ENCODE results near the gene PTS. TPM values are rescaled to one million over a fixed set of nuclear protein-coding genes. Genes with fewer than 3 reads are reported as not detected.

PTS gene
- polyA plus RNA-seq, 5 donors: 33.9 to 47.8 (median 40.3) TPM

- DNase-seq: no peak
Observed at GRCh38 chr11:112255067-112255720, 29.0 kb downstream of the PTS start.

GRCh38 chr11:112260490-112260889 is 34.3 kb downstream of the PTS start, which contains the start of gene PLET1:
Gene PLET1 (minus strand): TSS chr11:112260860. CDS start chr11:112260589, 271 bp downstream.
- DNase-seq: no peak

- no peak for DNase-seq
Observed at GRCh38 chr11:112265659-112266409, 39.6 kb downstream of the PTS start.

GRCh38 chr11:112266410-112266778 is 40.2 kb downstream of the PTS start:
- no peak for DNase-seq

GRCh38 chr11:112267188-112267591 is 41.0 kb downstream of the PTS start:
- no peak for DNase-seq

- no peak for DNase-seq
Observed at GRCh38 chr11:112268406-112268805, 42.2 kb downstream of the PTS start.

GRCh38 chr11:112269139-112269538 is 42.9 kb downstream of the PTS start:
- no peak for DNase-seq

GRCh38 chr11:112270551-112271180 is 44.4 kb downstream of the PTS start:
- no peak for DNase-seq

GRCh38 chr11:112271242-112271641 is 45.0 kb downstream of the PTS start:
- no peak for DNase-seq

GRCh38 chr11:112273066-112273465 is 46.8 kb downstream of the PTS start:
- DNase-seq: no peak

GRCh38 chr11:112274007-112274783 is 48.0 kb downstream of the PTS start:
- no peak for DNase-seq

GRCh38 chr11:112277029-112277428 is 50.8 kb downstream of the PTS start:
- no peak for DNase-seq

- DNase-seq: no peak
Observed at GRCh38 chr11:112277941-112278340, 51.7 kb downstream of the PTS start.

GRCh38 chr11:112278803-112279202 is 52.6 kb downstream of the PTS start:
- no peak for DNase-seq

GRCh38 chr11:112279901-112280267 is 53.7 kb downstream of the PTS start:
- peak; percentile 38 to 40 for DNase-seq

GRCh38 chr11:112280268-112281126 is 54.3 kb downstream of the PTS start:
- peak; percentile 54 to 71 for DNase-seq

- no peak for DNase-seq
Observed at GRCh38 chr11:112281726-112282125, 55.5 kb downstream of the PTS start.
